ENCODE results near the gene PSMB5. TPM values are rescaled to one million over a fixed set of nuclear protein-coding genes. Genes with fewer than 3 reads are reported as not detected.
A peak's percentile ranks its signal among the peaks of the same experiment; 100 is the strongest.

Gene PSMB5
- total and polyA plus RNA-seq, 7 experiments from 2014 or later: 19.2 to 74.2 (median 37.4) TPM

- DNase-seq (no peak), ATAC-seq (no peak)
- ChIA-PET POLR2A (interaction anchor here (0.8 to 4.1 kb wide), 4 partner anchors 12 to 25 kb away, joined by 4 to 79 read pairs (median 22); partner anchors contain the start of gene PSMB5), CTCF (no interaction called here)
- Mint-ChIP-seq H3K4me3 (peak overlapping the region; percentile 88 to 100 (median 93)), H3K27ac (peak overlapping the region; percentile 91 to 98 (median 96)), H3K36me3 (peaks cover 0 to 3% (median 0%) of the 10 kb centered on the region in 5 donors), H3K27me3 (no peaks in the 10 kb centered on the region), H3K9me3 (no peaks in the 10 kb centered on the region), H3K4me1 (peaks cover 12 to 60% (median 53%) of the 10 kb centered on the region in 7 donors)
- peak overlapping the region; percentile 68 for H3K27ac ChIP-seq (ENCODE audit: low read depth, low read length)
- peaks cover 9 to 25% of the 10 kb centered on the region in 2 donors for H3K4me1 ChIP-seq (ENCODE audit: control insufficient read depth in 2 of 2, insufficient read depth in 2 of 2, low read length in 2 of 2)
- H3K27me3 ChIP-seq (ENCODE audit: control insufficient read depth in 2 of 2, insufficient read depth in 2 of 2, low read length in 2 of 2): no peaks in the 10 kb centered on the region
- H3K9me3 ChIP-seq (ENCODE audit: control insufficient read depth in 2 of 3, low read length in 3 of 3): no peaks in the 10 kb centered on the region
- H3K4me3 ChIP-seq (ENCODE audit: low read length): peak overlapping the region; percentile 82
- no peaks in the 10 kb centered on the region for H3K36me3 ChIP-seq (ENCODE audit: control insufficient read depth in 2 of 3, insufficient read depth in 3 of 3, low read length in 3 of 3)
- intact Hi-C loops (cut with micrococcal nuclease): loop anchor here in 1 of 2 donors (5.0 kb wide), 1 partner anchor 1742 kb away; the partner anchor contains the start of gene HNRNPC
Measured at GRCh38 chr14:23009483-23009938, 25.2 kb downstream of the PSMB5 start.

GRCh38 chr14:23008831-23009230, 25.9 kb downstream of the PSMB5 start:
- Histone ChIP-seq H3K9me3 (ENCODE audit: control insufficient read depth in 2 of 3, low read length in 3 of 3) (no peaks in the 10 kb centered on the region), H3K27ac (ENCODE audit: low read depth, low read length) (peak overlapping the region; percentile 68), H3K27me3 (ENCODE audit: control insufficient read depth in 2 of 2, insufficient read depth in 2 of 2, low read length in 2 of 2) (no peaks in the 10 kb centered on the region), H3K36me3 (ENCODE audit: control insufficient read depth in 2 of 3, insufficient read depth in 3 of 3, low read length in 3 of 3) (no peaks in the 10 kb centered on the region), H3K4me3 (ENCODE audit: low read length) (no peak overlapping the region), H3K4me1 (ENCODE audit: control insufficient read depth in 2 of 2, insufficient read depth in 2 of 2, low read length in 2 of 2) (peaks cover 9 to 25% of the 10 kb centered on the region in 2 donors)
- intact Hi-C loops (cut with micrococcal nuclease): loop anchor here in 1 of 2 donors (5.0 kb wide), 1 partner anchor 1742 kb away; the partner anchor contains the start of gene HNRNPC
- Mint-ChIP-seq H3K27me3 (no peaks in the 10 kb centered on the region), H3K36me3 (peaks cover 0 to 3% (median 0%) of the 10 kb centered on the region in 5 donors), H3K4me1 (peaks cover 12 to 60% (median 53%) of the 10 kb centered on the region in 7 donors), H3K9me3 (no peaks in the 10 kb centered on the region), H3K4me3 (peak overlapping the region; percentile 67 to 100 (median 91)), H3K27ac (peak overlapping the region; percentile 73 to 99 (median 96))
- CTCF ChIA-PET: interaction anchor here (0.8 to 3.5 kb wide), 3 partner anchors 11 to 178 kb away, joined by 3 to 33 read pairs (median 3); no protein-coding TSS in a partner anchor
- ATAC-seq (no peak), DNase-seq (no peak)
- POLR2A ChIA-PET: interaction anchor here (0.7 to 4.1 kb wide), 11 partner anchors 8 to 110 kb away, joined by 3 to 79 read pairs (median 4); partner anchors contain the start of genes ACIN1, C14orf119, CEBPE and HAUS4

- DNase-seq (peak; percentile 88 to 99 (median 98)), ATAC-seq (peak; percentile 97)
- ChIA-PET CTCF (interaction anchor here (0.6 to 3.5 kb wide), 29 partner anchors 9 to 114 kb away, joined by 3 to 33 read pairs (median 5); partner anchors contain the start of genes ACIN1, AJUBA, C14orf119 and CDH24), POLR2A (interaction anchor here (0.6 to 4.1 kb wide), 39 partner anchors 9 to 1550 kb away, joined by 3 to 79 read pairs (median 4); partner anchors contain the start of genes ACIN1, AJUBA, C14orf119 and CDH24)
- H3K36me3 ChIP-seq (ENCODE audit: control insufficient read depth in 2 of 3, insufficient read depth in 3 of 3, low read length in 3 of 3): no peaks in the 10 kb centered on the region
- peaks cover 12 to 60% (median 48%) of the 10 kb centered on the region in 7 donors for H3K4me1 Mint-ChIP-seq
- H3K9me3 ChIP-seq (ENCODE audit: control insufficient read depth in 2 of 3, low read length in 3 of 3): no peaks in the 10 kb centered on the region
- peak overlapping the region; percentile 91 to 100 (median 96) for H3K4me3 Mint-ChIP-seq
- H3K4me3 ChIP-seq (ENCODE audit: low read length): peak overlapping the region; percentile 94
- no peaks in the 10 kb centered on the region for H3K27me3 Mint-ChIP-seq
- peaks cover 0 to 3% (median 0%) of the 10 kb centered on the region in 5 donors for H3K36me3 Mint-ChIP-seq
- H3K27me3 ChIP-seq (ENCODE audit: control insufficient read depth in 2 of 2, insufficient read depth in 2 of 2, low read length in 2 of 2): no peaks in the 10 kb centered on the region
- peak overlapping the region; percentile 86 for H3K27ac ChIP-seq (ENCODE audit: low read depth, low read length)
- H3K27ac Mint-ChIP-seq: peak overlapping the region; percentile 87 to 99 (median 98)
- intact Hi-C loops (cut with micrococcal nuclease): loop anchor here (1.0 to 5.0 kb wide), 13 partner anchors 14 to 1739 kb away; partner anchors contain the start of genes ACIN1 (in 2 of the 2), C14orf119 (in 2 of the 2), PRMT5 (in 2 of the 2) and HAUS4 (in 1 of the 2)
- H3K4me1 ChIP-seq (ENCODE audit: control insufficient read depth in 2 of 2, insufficient read depth in 2 of 2, low read length in 2 of 2): peaks cover 9 to 25% of the 10 kb centered on the region in 2 donors
- no peaks in the 10 kb centered on the region for H3K9me3 Mint-ChIP-seq
Measured at GRCh38 chr14:23006544-23007419, 27.9 kb downstream of the PSMB5 start.

GRCh38 chr14:23006188-23006534, 28.5 kb downstream of the PSMB5 start:
- ChIA-PET POLR2A (interaction anchor here (0.8 to 4.1 kb wide), 25 partner anchors 8 to 417 kb away, joined by 3 to 79 read pairs (median 5); partner anchors contain the start of genes ACIN1, C14orf119, CDH24 and DAD1), CTCF (interaction anchor here (0.6 to 3.5 kb wide), 26 partner anchors 9 to 114 kb away, joined by 3 to 33 read pairs (median 6); partner anchors contain the start of genes ACIN1, AJUBA, C14orf119 and CDH24)
- ATAC-seq (no peak), DNase-seq (no peak)
- no peaks in the 10 kb centered on the region for H3K27me3 ChIP-seq (ENCODE audit: control insufficient read depth in 2 of 2, insufficient read depth in 2 of 2, low read length in 2 of 2)
- H3K27ac Mint-ChIP-seq: peak overlapping the region; percentile 87 to 99 (median 98)
- H3K4me1 ChIP-seq (ENCODE audit: control insufficient read depth in 2 of 2, insufficient read depth in 2 of 2, low read length in 2 of 2): peaks cover 9 to 25% of the 10 kb centered on the region in 2 donors
- peaks cover 0 to 3% (median 0%) of the 10 kb centered on the region in 5 donors for H3K36me3 Mint-ChIP-seq
- H3K36me3 ChIP-seq (ENCODE audit: control insufficient read depth in 2 of 3, insufficient read depth in 3 of 3, low read length in 3 of 3): no peaks in the 10 kb centered on the region
- H3K9me3 Mint-ChIP-seq: no peaks in the 10 kb centered on the region
- H3K4me3 Mint-ChIP-seq: peak overlapping the region; percentile 91 to 100 (median 96)
- peaks cover 12 to 57% (median 44%) of the 10 kb centered on the region in 7 donors for H3K4me1 Mint-ChIP-seq
- intact Hi-C loops (cut with micrococcal nuclease): loop anchor here in 1 of 2 donors (1.0 to 5.0 kb wide), 3 partner anchors 23 to 1739 kb away; partner anchors contain the start of genes HAUS4 and HNRNPC
- no peaks in the 10 kb centered on the region for H3K27me3 Mint-ChIP-seq
- no peaks in the 10 kb centered on the region for H3K9me3 ChIP-seq (ENCODE audit: control insufficient read depth in 2 of 3, low read length in 3 of 3)
- H3K27ac ChIP-seq (ENCODE audit: low read depth, low read length): peak overlapping the region; percentile 86
- H3K4me3 ChIP-seq (ENCODE audit: low read length): peak overlapping the region; percentile 94

GRCh38 chr14:23005451-23006187, 29.1 kb downstream of the PSMB5 start:
- peak overlapping the region in 8 of 9 donors; percentile 20 to 99 (median 97) for H3K27ac Mint-ChIP-seq
- H3K9me3 ChIP-seq (ENCODE audit: control insufficient read depth in 2 of 3, low read length in 3 of 3): no peaks in the 10 kb centered on the region
- POLR2A ChIA-PET: interaction anchor here (0.6 to 4.1 kb wide), 17 partner anchors 8 to 297 kb away, joined by 3 to 79 read pairs (median 5); partner anchors contain the start of genes OXA1L, PPP1R3E, PRMT5 and PSMB5
- DNase-seq: no peak
- peaks cover 0 to 3% (median 0%) of the 10 kb centered on the region in 5 donors for H3K36me3 Mint-ChIP-seq
- CTCF ChIA-PET: interaction anchor here (0.6 to 3.5 kb wide), 20 partner anchors 9 to 89 kb away, joined by 3 to 33 read pairs (median 7); partner anchors contain the start of genes ACIN1, AJUBA, C14orf119 and CDH24
- H3K27me3 ChIP-seq (ENCODE audit: control insufficient read depth in 2 of 2, insufficient read depth in 2 of 2, low read length in 2 of 2): no peaks in the 10 kb centered on the region
- peak overlapping the region; percentile 86 for H3K27ac ChIP-seq (ENCODE audit: low read depth, low read length)
- peaks cover 12 to 55% (median 43%) of the 10 kb centered on the region in 7 donors for H3K4me1 Mint-ChIP-seq
- peaks cover 9 to 25% of the 10 kb centered on the region in 2 donors for H3K4me1 ChIP-seq (ENCODE audit: control insufficient read depth in 2 of 2, insufficient read depth in 2 of 2, low read length in 2 of 2)
- H3K4me3 Mint-ChIP-seq: peak overlapping the region; percentile 83 to 100 (median 96)
- no peaks in the 10 kb centered on the region for H3K36me3 ChIP-seq (ENCODE audit: control insufficient read depth in 2 of 3, insufficient read depth in 3 of 3, low read length in 3 of 3)
- no peaks in the 10 kb centered on the region for H3K27me3 Mint-ChIP-seq
- no peak for ATAC-seq
- no peaks in the 10 kb centered on the region for H3K9me3 Mint-ChIP-seq
- intact Hi-C loops (cut with micrococcal nuclease): loop anchor here in 1 of 2 donors (1.0 to 5.0 kb wide), 3 partner anchors 22 to 1738 kb away; partner anchors contain the start of genes HAUS4 and HNRNPC
- peak overlapping the region; percentile 94 for H3K4me3 ChIP-seq (ENCODE audit: low read length)
